Parathyroid adenoma (tissue), 2 donors: ENCODE results near the gene CLMP.

Source experiments
- H2AFZ ChIP-seq: fragments of 300-600 bp; sonication (generic); one replicate; pipeline ENCODE4 v1.7.0; 2017; ENCODE audit warnings: antibody characterized with exemption, mild to moderate bottlenecking
- H3K27ac ChIP-seq: fragments of 300-600 bp; sonication (generic); one replicate; pipeline ENCODE4 v1.7.0; 2017
- H3K27me3 ChIP-seq: fragments of 300-600 bp; sonication (generic); one replicate; pipeline ENCODE4 v1.7.0; 2017; ENCODE audit warnings: low read length; ENCODE audit not compliant: control insufficient read depth, insufficient read depth
- H3K36me3 ChIP-seq: fragments of 300-600 bp; sonication (generic); one replicate; pipeline ENCODE4 v1.7.0; 2017; ENCODE audit warnings: low read length; ENCODE audit not compliant: control insufficient read depth, insufficient read depth
- H3K4me1 ChIP-seq: fragments of 300-600 bp; sonication (generic); one replicate; pipeline ENCODE4 v1.7.0; 2017; ENCODE audit warnings: control low read depth
- H3K4me2 ChIP-seq: fragments of 300-600 bp; sonication (generic); one replicate; pipeline ENCODE4 v1.7.0; 2017; ENCODE audit warnings: low read length
- H3K4me3 ChIP-seq: fragments of 300-600 bp; sonication (generic); one replicate; pipeline ENCODE4 v1.7.0; 2017; ENCODE audit warnings: low read depth, low read length
- H3K79me2 ChIP-seq: fragments of 300-600 bp; sonication (generic); one replicate; pipeline ENCODE4 v1.7.0; 2017; ENCODE audit warnings: control low read depth
- H3K9ac ChIP-seq: fragments of 300-600 bp; sonication (generic); one replicate; pipeline ENCODE4 v1.7.0; 2017; ENCODE audit warnings: mild to moderate bottlenecking
- H3K9me3 ChIP-seq: fragments of 300-600 bp; sonication (generic); one replicate; pipeline ENCODE4 v1.7.0; 2017; ENCODE audit warnings: low read length; ENCODE audit not compliant: control insufficient read depth
- TF ChIP-seq, protein P1 (sequence below): fragments of 300-600 bp; sonication (generic); IDR thresholded peaks from one replicate; pipeline ENCODE4 v1.7.0; 2017; ENCODE audit warnings: antibody characterized with exemption, mild to moderate bottlenecking
- donor health status: primary hyperparathyroidism.

The CLMP gene

GRCh38 chr11:123069908-123070821 is 124.9 kb downstream of the CLMP start:
- Histone ChIP-seq H2AFZ (no peak overlapping the region), H3K9me3 (no peaks in the 10 kb centered on the region), H3K36me3 (no peaks in the 10 kb centered on the region), H3K9ac (no peak overlapping the region), H3K27ac (no peak overlapping the region), H3K4me2 (peak overlapping the region; percentile 13), H3K27me3 (no peaks in the 10 kb centered on the region), H3K4me3 (peak overlapping the region; percentile 34), H3K4me1 (no peaks in the 10 kb centered on the region), H3K79me2 (peaks cover under 1% of the 10 kb centered on the region)
- TF ChIP-seq, protein P1, sequence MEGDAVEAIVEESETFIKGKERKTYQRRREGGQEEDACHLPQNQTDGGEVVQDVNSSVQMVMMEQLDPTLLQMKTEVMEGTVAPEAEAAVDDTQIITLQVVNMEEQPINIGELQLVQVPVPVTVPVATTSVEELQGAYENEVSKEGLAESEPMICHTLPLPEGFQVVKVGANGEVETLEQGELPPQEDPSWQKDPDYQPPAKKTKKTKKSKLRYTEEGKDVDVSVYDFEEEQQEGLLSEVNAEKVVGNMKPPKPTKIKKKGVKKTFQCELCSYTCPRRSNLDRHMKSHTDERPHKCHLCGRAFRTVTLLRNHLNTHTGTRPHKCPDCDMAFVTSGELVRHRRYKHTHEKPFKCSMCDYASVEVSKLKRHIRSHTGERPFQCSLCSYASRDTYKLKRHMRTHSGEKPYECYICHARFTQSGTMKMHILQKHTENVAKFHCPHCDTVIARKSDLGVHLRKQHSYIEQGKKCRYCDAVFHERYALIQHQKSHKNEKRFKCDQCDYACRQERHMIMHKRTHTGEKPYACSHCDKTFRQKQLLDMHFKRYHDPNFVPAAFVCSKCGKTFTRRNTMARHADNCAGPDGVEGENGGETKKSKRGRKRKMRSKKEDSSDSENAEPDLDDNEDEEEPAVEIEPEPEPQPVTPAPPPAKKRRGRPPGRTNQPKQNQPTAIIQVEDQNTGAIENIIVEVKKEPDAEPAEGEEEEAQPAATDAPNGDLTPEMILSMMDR, result no peak

DNA sequence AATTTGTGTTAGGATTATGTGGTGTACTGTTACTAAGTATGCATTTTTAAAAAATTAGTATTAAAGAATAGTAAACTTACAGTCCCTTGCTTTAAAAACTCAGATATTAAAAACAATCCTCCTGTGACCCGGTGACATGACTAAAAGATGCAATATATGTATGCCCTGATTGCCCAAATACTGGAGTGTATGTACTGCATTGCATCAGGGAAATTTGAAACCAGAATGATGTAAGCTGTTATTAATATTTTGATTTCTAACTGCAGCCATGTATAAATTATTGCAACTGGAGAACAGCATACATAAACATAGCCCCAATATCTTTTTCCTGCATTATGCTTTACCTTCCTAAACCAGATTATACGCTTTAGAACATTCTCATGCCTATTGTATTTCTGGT is 129.4 kb downstream of the CLMP start:
- H3K27me3 ChIP-seq, result no peaks in the 10 kb centered on the region
- no peak overlapping the region for H3K4me3 ChIP-seq
- TF ChIP-seq, protein P1, result no peak
- H3K36me3 ChIP-seq, result no peaks in the 10 kb centered on the region
- H3K79me2 ChIP-seq, result peaks cover 7% of the 10 kb centered on the region
- H3K4me1 ChIP-seq, result peaks cover 7% of the 10 kb centered on the region
- H3K4me2 ChIP-seq, result no peak overlapping the region
- no peaks in the 10 kb centered on the region for H3K9me3 ChIP-seq
- H3K9ac ChIP-seq, result no peak overlapping the region
- no peak overlapping the region for H2AFZ ChIP-seq
- H3K27ac ChIP-seq, result no peak overlapping the region

DNA sequence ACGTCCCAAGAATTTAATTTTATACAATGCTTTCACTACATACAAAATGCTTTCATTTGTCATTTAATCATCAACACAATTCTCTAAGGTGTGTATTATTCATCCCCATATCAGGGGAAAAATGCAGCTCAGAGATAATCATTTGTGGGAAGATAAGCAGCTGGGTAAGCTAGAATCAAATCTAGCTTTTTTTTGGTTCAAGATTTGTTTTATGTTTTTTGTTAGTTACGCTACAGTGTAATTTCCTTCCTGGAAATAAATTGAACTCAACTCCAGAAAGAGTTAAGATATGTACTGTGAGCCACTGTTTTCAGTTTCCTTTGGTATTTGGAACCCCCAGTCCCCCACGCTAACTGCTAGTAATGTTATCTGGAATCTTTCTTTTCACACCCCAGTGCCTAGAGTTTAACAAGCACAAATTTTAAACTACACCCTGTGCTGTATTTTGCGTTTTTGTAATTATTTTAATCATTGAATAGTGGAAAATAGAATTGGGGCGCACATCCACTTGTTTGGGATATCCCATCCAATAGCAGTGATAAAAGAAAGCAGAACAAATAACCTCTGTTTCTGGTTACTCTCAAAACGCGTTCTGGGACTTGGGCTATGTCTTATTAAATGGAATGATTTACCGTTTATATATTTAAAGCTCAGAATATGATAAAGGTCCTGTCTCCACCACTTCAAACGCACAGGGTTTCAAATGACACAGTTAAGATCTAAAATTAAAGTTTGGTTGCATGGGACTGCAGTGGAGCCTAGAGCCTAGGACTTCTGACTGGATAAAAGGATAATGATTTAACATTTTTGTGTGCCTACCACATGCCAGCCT is 131.0 kb downstream of the CLMP start:
- no peaks in the 10 kb centered on the region for H3K36me3 ChIP-seq
- H3K4me1 ChIP-seq, result peaks cover 9% of the 10 kb centered on the region
- TF ChIP-seq, protein P1, result no peak
- peak overlapping the region; percentile 97 for H3K27ac ChIP-seq
- H3K4me3 ChIP-seq, result peak overlapping the region; percentile 98
- H3K79me2 ChIP-seq, result peaks cover 7% of the 10 kb centered on the region
- H3K4me2 ChIP-seq, result peak overlapping the region; percentile 90
- no peaks in the 10 kb centered on the region for H3K9me3 ChIP-seq
- H2AFZ ChIP-seq, result peak overlapping the region; percentile 84
- H3K9ac ChIP-seq, result no peak overlapping the region
- no peaks in the 10 kb centered on the region for H3K27me3 ChIP-seq

GRCh38 chr11:123062892-123063825 is 131.9 kb downstream of the CLMP start:
- peaks cover 7% of the 10 kb centered on the region for H3K79me2 ChIP-seq
- no peaks in the 10 kb centered on the region for H3K9me3 ChIP-seq
- TF ChIP-seq, protein P1, result no peak
- no peaks in the 10 kb centered on the region for H3K27me3 ChIP-seq
- peak overlapping the region; percentile 68 for H3K9ac ChIP-seq
- peak overlapping the region; percentile 90 for H3K4me2 ChIP-seq
- H3K4me3 ChIP-seq, result peak overlapping the region; percentile 98
- peak overlapping the region; percentile 84 for H2AFZ ChIP-seq
- H3K4me1 ChIP-seq, result peaks cover 15% of the 10 kb centered on the region
- H3K27ac ChIP-seq, result peak overlapping the region; percentile 97
- no peaks in the 10 kb centered on the region for H3K36me3 ChIP-seq
